GM21526 (cell line): ENCODE results near the gene MEIS2.

Experiments used
- ATAC-seq: cut with Tn5 transposase; IDR thresholded peaks from one replicate; pipeline ENCODE4 v1.9.1; 2021; ENCODE audit warnings: moderate library complexity; ENCODE audit not compliant: unreplicated experiment, low FRiP score

MEIS2 gene

DNA sequence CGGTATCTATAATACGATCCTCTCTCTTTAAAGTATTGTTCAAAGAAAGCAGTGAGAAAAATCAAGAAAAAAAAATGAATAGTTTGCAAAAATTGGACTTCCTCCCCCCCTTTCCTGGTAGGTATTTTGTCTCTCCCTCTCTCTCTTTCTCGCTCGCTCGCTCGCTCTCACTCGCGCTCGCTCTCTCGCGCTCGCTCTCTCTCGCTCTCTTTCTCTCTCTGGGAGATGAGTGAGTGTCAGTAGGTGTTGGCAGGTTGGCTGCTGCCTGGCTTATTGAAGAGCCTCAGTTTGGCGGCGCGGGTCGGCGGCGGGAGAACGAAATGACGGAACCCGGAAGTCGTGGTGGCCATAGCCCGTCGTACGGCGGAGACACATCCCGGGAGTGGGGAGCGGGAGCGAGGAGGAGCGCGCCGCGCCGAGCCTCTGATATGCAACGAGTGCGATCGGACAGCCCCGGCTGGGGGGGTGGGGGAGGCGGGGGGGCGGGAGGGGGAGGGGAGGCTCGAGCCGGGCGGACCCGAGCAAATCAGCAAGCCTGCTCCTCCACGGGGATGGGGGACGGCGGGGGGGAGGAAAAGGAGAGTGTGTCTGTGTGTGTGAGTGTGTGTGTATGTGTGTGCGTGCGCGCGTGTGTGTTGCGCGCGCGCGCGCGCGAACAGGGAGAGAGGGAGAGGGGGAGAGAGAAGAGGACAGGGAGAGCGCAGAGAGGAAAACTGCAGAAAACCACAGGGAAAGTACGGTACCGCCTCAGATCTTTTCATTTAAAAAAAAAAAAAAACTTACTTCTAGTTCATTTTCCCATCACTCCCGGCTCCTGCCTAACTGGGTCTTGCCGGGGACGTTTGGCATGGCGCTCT is at the start of gene MEIS2:
Gene MEIS2 (minus strand): TSS at position 441 of the 857 bp plus-strand sequence. CDS start 1,083 bp downstream, outside the sequence.
- ATAC-seq = no peak

GRCh38 chr15:37149146-37149545 is 48.8 kb upstream of the MEIS2 start:
- no peak for ATAC-seq

DNA sequence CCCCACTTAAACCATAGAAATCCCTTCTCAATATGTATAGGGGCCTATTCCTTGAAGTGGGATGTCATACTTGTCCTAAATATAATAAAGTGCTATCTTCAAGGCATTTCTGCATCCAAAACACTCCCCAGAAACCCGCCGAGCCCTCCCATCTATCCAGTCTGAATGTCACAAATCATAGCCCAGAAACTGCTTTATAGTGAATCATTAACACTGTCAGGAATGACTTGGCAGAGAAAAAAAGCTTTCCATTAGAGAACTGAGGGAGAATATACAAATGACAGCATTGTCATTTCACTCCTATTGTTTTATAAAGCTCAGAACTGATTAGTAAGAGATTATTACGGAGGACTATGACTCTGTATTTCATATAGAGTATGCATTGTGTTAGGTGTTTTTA is 48.4 kb upstream of the MEIS2 start:
- ATAC-seq = no peak

- no peak for ATAC-seq
These were observed 43.0 kb upstream of the MEIS2 start for GRCh38 chr15:37143351-37143750.

- no peak for ATAC-seq
These were observed 42.0 kb upstream of the MEIS2 start for GRCh38 chr15:37142371-37142770.

DNA sequence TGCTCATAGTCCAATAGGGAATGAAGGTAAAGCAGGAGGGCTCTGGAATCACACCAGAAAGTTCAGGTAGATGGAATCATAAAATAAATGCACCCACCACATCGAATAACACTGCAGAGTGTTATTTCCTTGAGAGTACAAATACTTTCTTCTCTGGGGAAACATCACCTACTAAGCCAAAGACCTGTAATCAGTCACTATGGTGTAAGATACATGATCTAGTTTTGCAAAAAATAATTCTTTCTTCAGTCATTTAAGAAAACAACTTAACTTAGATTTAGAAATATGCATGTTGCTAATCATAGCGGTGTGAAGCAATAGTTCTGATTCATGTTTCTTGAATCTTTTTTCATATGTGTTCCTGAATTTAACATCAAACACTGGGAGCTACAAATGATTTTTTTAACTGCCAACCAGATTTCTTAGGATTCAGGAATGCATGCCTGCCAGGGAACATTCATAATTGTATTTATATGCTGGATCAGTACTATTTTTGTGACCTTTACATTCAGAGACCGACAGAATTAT is 40.2 kb upstream of the MEIS2 start:
- ATAC-seq = no peak

DNA sequence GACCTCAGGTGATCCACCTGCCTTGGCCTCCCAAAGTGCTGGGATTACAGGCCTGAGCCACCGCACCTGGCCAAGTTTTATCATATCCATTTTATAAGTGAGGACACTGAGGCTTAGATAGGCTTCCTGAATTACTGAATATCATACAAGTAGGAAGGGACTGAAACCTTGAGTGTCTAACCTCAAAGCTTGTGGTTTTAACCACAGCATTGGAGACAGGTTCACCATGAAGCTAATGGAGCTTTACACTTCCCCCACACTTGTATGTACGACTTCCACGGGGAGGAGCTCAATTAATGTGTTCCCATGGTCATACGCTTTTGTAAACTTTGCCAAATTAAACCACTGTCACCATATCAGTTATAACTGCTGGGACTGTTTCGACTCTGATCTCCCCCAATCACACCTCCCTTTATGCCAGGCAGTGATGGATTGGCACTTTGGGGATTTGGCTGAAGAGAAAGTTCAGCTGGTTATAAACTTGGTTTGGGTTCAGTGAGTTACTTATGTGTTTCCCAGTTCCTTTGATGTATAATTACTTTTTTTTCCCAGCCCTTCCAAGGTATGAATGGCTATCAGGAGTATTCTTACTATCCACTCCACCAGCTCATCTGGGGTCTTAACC is 38.4 kb upstream of the MEIS2 start:
- ATAC-seq = no peak

GRCh38 chr15:37137221-37137620 is 36.9 kb upstream of the MEIS2 start:
- ATAC-seq = no peak

- ATAC-seq = no peak
These were observed 36.3 kb upstream of the MEIS2 start for GRCh38 chr15:37136666-37137065.

- ATAC-seq = peak; percentile 72
These were observed 34.9 kb upstream of the MEIS2 start for GRCh38 chr15:37135225-37135624.

DNA sequence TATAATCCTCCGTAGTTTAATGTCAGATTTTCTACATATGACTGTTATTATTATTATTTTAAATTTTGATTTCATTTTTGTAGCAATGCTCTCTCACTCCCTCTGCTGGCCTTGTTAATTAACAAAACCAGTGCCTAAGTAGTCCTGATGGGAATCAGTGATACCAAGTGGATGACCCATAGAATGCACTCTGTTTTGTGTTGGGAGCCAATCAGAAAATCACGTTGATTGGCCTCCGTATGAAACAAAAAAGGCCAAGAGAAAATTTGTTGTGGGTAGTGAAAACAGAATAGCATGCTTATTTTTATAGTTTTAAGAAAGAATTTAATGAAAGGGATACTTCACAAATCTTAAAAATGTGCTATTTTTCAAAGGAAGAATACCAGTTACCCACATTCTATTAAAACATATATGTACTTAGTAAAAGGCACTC is 34.4 kb upstream of the MEIS2 start:
- peak; percentile 58 for ATAC-seq

GRCh38 chr15:37134244-37134643 is 33.9 kb upstream of the MEIS2 start:
- ATAC-seq = no peak

- no peak for ATAC-seq
These were observed 33.3 kb upstream of the MEIS2 start for GRCh38 chr15:37133602-37134001.

DNA sequence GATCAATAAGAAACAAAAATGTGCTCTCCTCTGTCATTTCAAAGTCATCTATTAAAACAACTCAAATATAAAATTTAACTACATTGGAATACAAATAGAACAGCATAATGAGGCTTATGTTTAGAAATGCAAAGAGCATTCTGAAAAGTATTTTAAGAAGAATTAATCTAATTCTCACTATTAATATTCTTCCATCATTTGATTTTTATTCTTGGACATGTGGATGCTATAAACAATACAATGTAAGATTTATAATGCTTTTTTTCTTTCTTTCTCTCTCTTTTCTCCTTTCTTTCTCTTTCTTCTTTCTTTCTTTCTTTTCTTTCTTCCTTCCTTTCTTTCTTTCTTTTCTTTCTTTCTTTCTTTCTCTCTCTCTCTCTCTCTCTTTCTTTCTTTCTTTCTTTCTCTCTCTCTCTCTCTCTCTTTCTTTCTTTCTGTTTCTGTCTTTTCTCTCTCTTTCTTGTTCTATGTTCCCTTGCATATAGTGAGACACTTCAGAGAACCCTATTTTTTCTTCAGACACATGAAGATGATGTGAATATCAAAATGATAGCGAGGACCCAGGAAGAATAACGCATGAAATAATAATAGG is 32.6 kb upstream of the MEIS2 start:
- ATAC-seq = no peak

- ATAC-seq = no peak
These were observed 31.3 kb upstream of the MEIS2 start for GRCh38 chr15:37131621-37132020.

DNA sequence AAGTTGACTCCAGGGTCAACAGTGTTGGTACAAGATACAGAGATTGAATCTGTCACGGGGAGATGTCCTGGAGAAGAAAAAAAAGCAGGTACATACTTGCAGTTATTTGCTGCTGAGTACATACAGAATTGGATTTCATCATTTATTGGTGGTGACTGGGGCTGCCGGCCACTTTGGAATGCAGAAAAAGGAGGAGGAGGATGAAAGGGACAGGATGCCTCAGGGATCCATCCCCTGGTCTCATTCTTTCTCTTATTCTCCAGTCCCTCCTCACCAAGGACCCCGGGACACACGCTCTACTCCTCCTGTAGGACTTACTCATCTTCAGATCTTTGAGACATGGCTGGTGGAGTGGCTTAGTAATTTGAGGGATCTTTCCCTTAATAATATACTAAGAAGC is 30.0 kb upstream of the MEIS2 start:
- no peak for ATAC-seq

- ATAC-seq = no peak
These were observed 24.8 kb upstream of the MEIS2 start for GRCh38 chr15:37125143-37125542.

GRCh38 chr15:37124331-37124730 is 24.0 kb upstream of the MEIS2 start:
- ATAC-seq = no peak

GRCh38 chr15:37122703-37123102 is 22.4 kb upstream of the MEIS2 start:
- no peak for ATAC-seq

DNA sequence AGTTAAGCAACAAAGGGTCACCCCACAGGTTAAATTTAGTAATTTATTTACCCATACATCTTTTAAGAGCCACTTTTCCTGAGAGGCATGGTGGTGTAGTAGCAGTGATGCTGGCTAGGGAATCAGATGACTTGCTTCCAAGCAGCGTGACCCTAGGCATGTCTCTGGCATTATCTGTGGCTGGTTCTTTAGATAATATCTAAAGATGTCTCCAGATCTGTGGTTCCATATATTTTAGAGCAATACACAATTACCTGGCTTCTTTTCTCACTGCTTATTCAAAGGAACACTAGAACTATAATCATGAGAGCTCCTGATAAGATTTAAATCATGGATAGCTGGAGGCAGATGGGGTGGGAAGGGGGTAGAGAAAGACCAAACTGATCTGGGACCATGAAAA is 21.1 kb upstream of the MEIS2 start:
- no peak for ATAC-seq

DNA sequence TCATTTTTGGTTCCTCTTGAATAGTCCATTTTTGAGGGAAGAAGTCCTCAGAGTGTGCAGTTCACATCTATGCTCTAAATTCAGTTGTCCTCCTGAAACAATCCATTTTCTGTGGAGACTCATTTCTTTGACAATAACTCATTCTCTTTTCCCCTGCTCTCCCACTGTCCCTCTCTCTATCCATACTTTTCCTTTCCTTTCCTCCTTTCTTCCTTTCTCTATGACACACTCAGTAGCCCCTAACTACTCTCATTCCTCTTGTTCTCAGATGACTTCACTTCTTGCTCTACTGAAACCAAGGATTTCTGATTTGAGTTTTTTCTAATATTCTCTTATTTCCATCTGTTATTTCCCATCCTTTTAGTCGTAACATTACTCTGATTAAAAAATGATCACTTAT is 16.7 kb upstream of the MEIS2 start:
- no peak for ATAC-seq
